GM12872 (cell line): ENCODE data around the gene TMEM144.

ENCODE experiments used
- CTCF ChIP-seq: IDR thresholded peaks from 3 replicates; pipeline ENCODE4 v1.5.1; 2011; ENCODE audit warnings: low read depth, mild to moderate bottlenecking, low read length, moderate library complexity; ENCODE audit not compliant: insufficient read depth

Gene TMEM144

GRCh38 chr4:158295053-158295452, 84.8 kb downstream of the TMEM144 start:
- TF ChIP-seq CTCF = no peak

GRCh38 chr4:158297866-158298265, 87.6 kb downstream of the TMEM144 start:
- no peak for TF ChIP-seq CTCF

DNA sequence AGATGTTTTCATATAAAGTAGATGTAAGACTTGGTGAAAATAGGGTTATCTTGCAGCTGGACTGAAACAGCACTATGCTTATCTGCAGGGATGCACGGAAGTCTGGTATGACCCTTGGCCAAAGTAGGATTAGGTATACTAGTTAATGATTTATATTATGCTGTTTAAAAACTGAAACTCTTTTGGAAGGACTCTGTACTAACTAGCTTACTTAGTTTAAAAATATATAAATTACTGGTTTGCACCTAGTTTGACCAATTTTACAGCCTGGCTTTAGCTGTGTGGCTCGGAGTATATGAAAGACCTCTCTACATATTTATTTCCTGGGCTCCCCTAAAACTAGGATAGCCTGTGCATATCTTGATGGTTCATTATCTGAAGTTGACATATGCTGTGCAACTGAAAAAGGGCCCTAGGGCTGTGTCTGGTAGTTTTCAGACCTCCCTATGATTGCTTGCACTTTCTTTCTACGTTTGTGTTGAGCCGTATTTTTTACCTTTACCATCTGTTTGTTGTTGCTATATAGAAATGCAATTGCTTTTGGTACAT, 89.2 kb downstream of the TMEM144 start:
- no peak for TF ChIP-seq CTCF

DNA sequence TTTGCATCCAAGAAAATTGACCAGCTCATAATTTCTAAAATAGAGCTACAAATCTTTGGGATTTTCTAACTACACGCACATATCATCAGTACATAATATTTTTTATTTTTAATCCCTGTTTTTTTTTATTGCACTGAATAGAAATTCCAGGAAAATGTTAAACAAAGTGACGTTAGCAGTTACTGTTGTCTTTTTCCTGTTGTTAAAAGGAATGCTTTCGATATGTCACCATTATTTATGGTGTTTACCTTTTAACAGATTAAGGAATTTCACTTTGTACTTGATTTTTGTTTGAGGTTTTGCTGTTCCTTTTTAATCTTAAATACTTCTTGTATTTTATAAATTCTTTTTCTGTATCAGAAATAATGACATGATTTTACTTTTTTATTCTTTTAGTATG, 89.7 kb downstream of the TMEM144 start:
- TF ChIP-seq CTCF = no peak

DNA sequence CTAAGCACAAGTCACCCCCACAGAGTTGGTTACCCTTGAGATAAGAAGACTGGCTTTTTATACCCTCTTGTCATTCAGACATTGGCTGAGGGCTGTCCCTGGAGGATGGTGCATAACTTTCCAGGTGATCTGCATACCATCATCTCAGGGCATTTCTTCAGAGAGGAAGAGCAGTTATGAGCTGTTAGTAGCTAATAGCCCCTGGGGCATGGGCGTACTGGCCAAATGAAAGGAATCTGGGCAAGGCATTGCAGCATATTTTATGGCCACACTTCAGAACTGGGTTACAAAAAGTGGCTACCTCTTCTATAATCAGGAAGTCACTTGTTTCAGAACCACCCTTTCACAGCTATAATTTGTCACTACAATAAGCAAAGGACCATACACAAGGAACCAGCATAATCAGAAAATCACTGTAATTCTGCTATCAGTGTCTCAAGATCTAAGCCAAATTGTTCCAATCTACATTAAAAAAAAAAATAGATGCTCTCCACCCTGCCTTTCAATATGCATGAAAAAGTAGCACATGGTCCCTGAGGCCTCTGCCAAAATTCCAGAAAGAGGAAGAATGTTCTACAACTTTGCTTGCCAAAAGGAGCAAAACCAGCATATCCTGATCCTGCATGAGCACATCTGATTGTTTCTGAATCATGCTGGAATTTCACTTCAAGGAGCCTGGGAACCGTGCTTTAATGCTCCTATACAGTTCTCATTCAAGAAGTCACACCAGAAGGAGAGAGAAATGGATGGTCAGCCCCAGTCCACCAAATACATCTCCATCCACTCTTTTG, 92.0 kb downstream of the TMEM144 start:
- no peak for TF ChIP-seq CTCF

DNA sequence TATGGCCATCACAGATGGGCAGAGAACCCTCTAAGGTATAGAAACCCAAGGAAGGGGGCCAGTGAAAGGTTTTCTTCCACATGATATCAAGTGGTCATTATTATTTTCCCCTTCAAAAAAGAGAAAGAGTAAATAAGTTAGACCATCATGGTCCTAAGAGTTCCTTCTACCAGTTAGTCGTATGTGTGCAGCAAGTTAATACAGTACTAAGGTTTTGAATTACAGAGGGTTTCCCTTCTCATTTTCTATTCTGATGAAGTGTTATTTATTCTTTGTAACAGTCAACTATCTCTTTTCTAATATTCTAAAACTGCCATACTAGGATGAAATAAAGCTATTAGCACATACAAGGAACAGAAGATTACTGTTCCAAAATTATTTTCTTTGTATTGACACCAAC, 94.4 kb downstream of the TMEM144 start:
- TF ChIP-seq CTCF = no peak
